Measurements from ENCODE around the gene MECP2.
"Not testable (repeated sequence)": the region's sequence is repeated elsewhere in the genome, so short reads cannot be mapped to it uniquely, and the experiment has no call there.

Gene MECP2

GRCh38 chrX:153984351-153985178 lies 113.0 kb downstream of the MECP2 start:
- DNase-seq, result peak; percentile 43 to 55

- no peak for DNase-seq
These were observed 114.2 kb downstream of the MECP2 start for GRCh38 chrX:153983321-153983801.

- peak; percentile 47 to 75 for DNase-seq
These were observed 115.6 kb downstream of the MECP2 start for GRCh38 chrX:153981771-153982533.

GRCh38 chrX:153981231-153981630 lies 116.3 kb downstream of the MECP2 start:
- no peak for DNase-seq

- not testable (repeated sequence) for DNase-seq
These were observed 117.1 kb downstream of the MECP2 start for GRCh38 chrX:153980394-153980793.

- DNase-seq, result no peak
These were observed 122.7 kb downstream of the MECP2 start for GRCh38 chrX:153974726-153975286.

- no peak for DNase-seq
These were observed 123.4 kb downstream of the MECP2 start for GRCh38 chrX:153974003-153974725.

- no peak for DNase-seq
These were observed 124.2 kb downstream of the MECP2 start for GRCh38 chrX:153973127-153974002.

- DNase-seq, result peak; percentile 85 to 86
These were observed 125.0 kb downstream of the MECP2 start, which contains the start of gene TMEM187 for GRCh38 chrX:153972368-153973126. TMEM187 (plus strand) TSS chrX:153972754; CDS start chrX:153982063, 9,309 bp downstream.

Measured in stimulated activated CD4-positive, alpha-beta T cell treated with anti-CD3 and anti-CD28 coated beads, Interleukin-2, amount 100 ng/mL, for 24 hours (primary cell).